ENCODE results near the gene ATRIP. TPM values are rescaled to one million over a fixed set of nuclear protein-coding genes. Genes with fewer than 3 reads are reported as not detected.

The ATRIP gene
- total and polyA plus RNA-seq, 2 of the 4 experiments (the other 2 are of a cell fraction): 6.8 to 10.8 TPM

- Histone ChIP-seq H2AK9ac (replicated peaks; ENCODE audit: low read depth, low read length, poor library complexity) (no peak overlapping the region), H3K36me3 (ENCODE audit: control insufficient read depth, insufficient read depth, low read length) (peaks cover 18% of the 10 kb centered on the region), H3K18ac (ENCODE audit: low read depth, low read length) (no peak overlapping the region), H3K4ac (ENCODE audit: low read depth, low read length) (no peak overlapping the region), H3K9me1 (ENCODE audit: insufficient read depth, low read length) (peaks cover 4% of the 10 kb centered on the region; the same call in 1 of the 2 replicates), H3K4me3 (ENCODE audit: insufficient read depth, low read depth, low read length) (no peak overlapping the region), H4K8ac (ENCODE audit: low read depth in 2 of 2, low read length in 2 of 2) (no peak overlapping the region), H4K91ac (ENCODE audit: insufficient read depth, low read depth, low read length) (no peak overlapping the region), H3K79me1 (ENCODE audit: low read depth in 1 of 2, low read length in 2 of 2) (peaks cover 19 to 31% of the 10 kb centered on the region in 2 experiments), H2BK15ac (ENCODE audit: low read depth, low read length) (no peak overlapping the region), H4K5ac (ENCODE audit: low read depth, low read length) (no peak overlapping the region), H2AFZ (replicated peaks; ENCODE audit: low read length, poor library complexity) (no peak overlapping the region), H2AK5ac (ENCODE audit: low read depth, low read length) (no peak overlapping the region), H2BK20ac (ENCODE audit: low read depth, low read length) (no peak overlapping the region), H3K14ac (replicated peaks; ENCODE audit: low read depth, low read length) (no peak overlapping the region), H3K27me3 (ENCODE audit: control insufficient read depth, insufficient read depth, low read length) (no peaks in the 10 kb centered on the region), H3K27ac (ENCODE audit: insufficient read depth, low read length) (no peak overlapping the region), H3K4me2 (ENCODE audit: low read depth, low read length) (no peak overlapping the region), H3K9me3 (ENCODE audit: control insufficient read depth, insufficient read depth, low read length) (no peaks in the 10 kb centered on the region), H4K20me1 (ENCODE audit: insufficient read depth, low read length) (no peaks in the 10 kb centered on the region; the same call in 1 of the 2 replicates), H3K4me1 (ENCODE audit: control insufficient read depth, insufficient read depth, low read length) (peaks cover 1% of the 10 kb centered on the region; the same call in 1 of the 2 replicates), H3K9ac (ENCODE audit: low read depth, low read length) (no peak overlapping the region), H2BK120ac (ENCODE audit: low read depth, low read length) (no peak overlapping the region), H2BK5ac (ENCODE audit: low read depth, low read length, poor library complexity, severe bottlenecking) (no peak overlapping the region), H3K56ac (ENCODE audit: extremely low read depth, insufficient read depth, low read length) (no peak overlapping the region), H3K23ac (ENCODE audit: low read depth, low read length) (no peak overlapping the region)
- in situ Hi-C loops (cut with MboI; ENCODE audit: low sequenced_read_pairs): loop anchor here (5.0 kb wide), 2 partner anchors 33 to 163 kb away; no protein-coding TSS in a partner anchor
- BruUV-seq (replicated peaks): no TSS peak
- dilution Hi-C loops (cut with HindIII; ENCODE audit: low sequenced_read_pairs, unreplicated experiment): no loop called here
- ATAC-seq (ENCODE audit: low read depth) (no peak), DNase-seq (no peak)
- intact Hi-C loops (cut with micrococcal nuclease): no loop called here
- CTCF ChIA-PET: interaction anchor here (0.7 to 2.4 kb wide), 14 partner anchors 10 to 241 kb away, joined by 3 to 65 read pairs (median 8); partner anchors contain the start of gene ATRIP
- POLR2A ChIA-PET (ENCODE audit: unreplicated experiment): no interaction called here
- WGBS, 2 experiments (ENCODE audit: extremely low coverage in 2 of 2, insufficient read length in 1 of 2): no CpG with 5 or more reads among the region's 4 CpGs
- TF ChIP-seq RCOR1 (IDR thresholded peaks at IDR 0.05; ENCODE audit: insufficient replicate concordance, low read length) (no peak), BHLHE40 (IDR thresholded peaks at IDR 0.05; ENCODE audit: low read depth, low read length) (no peak), MAFK (IDR thresholded peaks at IDR 0.05; ENCODE audit: low read depth, low read length) (no peak), POLR2A (IDR thresholded peaks at IDR 0.05; ENCODE audit: low read depth, low read length) (no peak), MAZ (IDR thresholded peaks at IDR 0.05; ENCODE audit: borderline replicate concordance, low read depth, low read length) (no peak), SMC3 (IDR thresholded peaks at IDR 0.05; ENCODE audit: low read depth, low read length) (no peak)
Measured at GRCh38 chr3:48435223-48435595, 11.3 kb upstream of the ATRIP start.

Data from IMR-90 (cell line).